Measurements from ENCODE around the gene POC1A.
A peak's percentile ranks its signal among the peaks of the same experiment; 100 is the strongest.

The POC1A gene

DNA sequence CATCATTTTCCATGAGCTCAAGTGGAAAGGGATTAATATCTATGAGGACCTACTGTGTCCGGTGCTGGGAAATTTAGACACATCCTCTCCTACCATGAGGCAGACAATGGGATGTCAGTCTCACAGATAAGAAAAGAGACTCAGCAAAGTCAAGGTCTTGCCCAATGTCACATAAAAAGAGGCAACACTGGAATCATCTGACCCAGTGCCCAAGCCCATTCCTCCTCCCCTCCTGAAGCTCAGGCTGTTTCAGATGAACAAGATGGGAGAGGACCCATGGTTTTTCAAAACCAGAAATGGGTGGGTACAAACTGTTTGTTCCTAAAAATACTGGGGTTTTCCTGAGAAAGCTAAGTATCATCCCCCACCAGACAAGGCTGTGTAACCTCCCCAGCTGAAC is 22.2 kb downstream of the POC1A start:
- FAIRE-seq (no peak), DNase-seq (ENCODE audit: low spot score) (no peak)

DNA sequence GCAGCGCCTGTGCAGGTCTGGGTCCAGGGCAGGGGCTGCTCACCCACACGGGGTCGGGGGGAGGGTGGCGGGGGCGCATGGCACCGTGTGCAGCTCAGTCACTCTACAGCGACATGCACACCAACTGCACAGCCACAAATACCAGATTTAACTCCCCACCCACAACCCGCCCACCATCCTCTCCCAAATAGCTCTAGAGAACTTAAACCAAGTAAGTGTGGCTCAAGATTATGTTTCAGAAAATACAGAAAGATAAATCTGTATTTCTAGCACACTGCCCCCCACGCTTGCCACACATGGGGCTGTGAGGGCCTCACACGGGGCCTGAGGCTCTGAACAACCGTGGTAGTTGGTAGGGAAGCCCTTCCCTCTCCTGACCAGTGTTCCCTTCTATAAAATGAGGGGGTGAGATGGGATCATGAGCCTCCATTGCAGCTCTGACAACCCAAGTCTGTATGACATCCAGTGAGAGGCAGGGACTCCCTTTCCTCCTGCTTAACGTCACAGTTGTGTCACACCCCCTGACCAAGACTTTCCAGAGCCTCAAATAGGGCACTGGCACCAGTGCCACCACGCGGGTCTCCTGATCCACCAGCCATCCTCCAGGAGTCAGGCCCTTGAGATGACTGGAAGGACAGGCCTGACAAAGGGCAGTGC is 23.1 kb downstream of the POC1A start:
- FAIRE-seq (no peak), DNase-seq (ENCODE audit: low spot score) (no peak)

GRCh38 chr3:52128118-52128683 is 26.0 kb downstream of the POC1A start:
- FAIRE-seq (no peak), DNase-seq (ENCODE audit: low spot score) (peak; percentile 52)

- DNase-seq (ENCODE audit: low spot score): no peak
- no peak for FAIRE-seq
Observed at GRCh38 chr3:52126500-52126899, 27.7 kb downstream of the POC1A start.

GRCh38 chr3:52126036-52126435 is 28.2 kb downstream of the POC1A start:
- FAIRE-seq (no peak), DNase-seq (ENCODE audit: low spot score) (no peak)

- no peak for FAIRE-seq
- no peak for DNase-seq (ENCODE audit: low spot score)
Observed at GRCh38 chr3:52124766-52125165, 29.5 kb downstream of the POC1A start.

- FAIRE-seq (no peak), DNase-seq (ENCODE audit: low spot score) (no peak)
Observed at GRCh38 chr3:52124126-52124525, 30.1 kb downstream of the POC1A start.

- DNase-seq (ENCODE audit: low spot score) (peak; percentile 82), FAIRE-seq (peak; percentile 67)
Observed at GRCh38 chr3:52123106-52123725, 31.0 kb downstream of the POC1A start.

DNA sequence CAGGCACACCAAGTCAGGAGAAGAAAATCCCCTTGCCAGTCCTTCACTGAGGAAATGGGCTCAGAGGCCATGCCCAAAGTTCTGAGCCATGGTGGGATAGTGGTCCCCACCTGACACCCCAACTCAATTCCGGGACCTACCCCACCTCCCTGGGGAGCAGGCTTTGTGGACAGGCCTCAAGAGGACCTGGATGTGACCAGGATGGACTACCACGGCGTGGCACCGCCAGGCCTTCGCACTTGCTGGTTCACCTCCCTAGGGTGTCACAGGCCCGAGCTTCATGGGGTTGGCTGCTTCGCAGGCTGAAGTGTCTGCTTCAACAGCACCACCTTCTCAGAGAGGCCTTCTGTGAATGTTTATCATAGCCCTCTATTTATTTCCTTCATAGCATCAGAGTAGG is 31.7 kb downstream of the POC1A start:
- FAIRE-seq (no peak), DNase-seq (ENCODE audit: low spot score) (no peak)

GRCh38 chr3:52121813-52122212 is 32.4 kb downstream of the POC1A start:
- no peak for DNase-seq (ENCODE audit: low spot score)
- FAIRE-seq: no peak

- FAIRE-seq: no peak
Observed at GRCh38 chr3:52121464-52121805, 32.8 kb downstream of the POC1A start.

GRCh38 chr3:52120556-52121463 is 33.4 kb downstream of the POC1A start:
- DNase-seq (ENCODE audit: low spot score): no peak
- no peak for FAIRE-seq

More at GRCh38 chr3:52121464-52121805, 32.8 kb downstream of the POC1A start:
- DNase-seq (ENCODE audit: low spot score): no peak

- FAIRE-seq (no peak), DNase-seq (ENCODE audit: low spot score) (no peak)
Observed at GRCh38 chr3:52119826-52120225, 34.4 kb downstream of the POC1A start.

GRCh38 chr3:52119099-52119498 is 35.1 kb downstream of the POC1A start:
- DNase-seq (ENCODE audit: low spot score) (no peak), FAIRE-seq (no peak)

DNA sequence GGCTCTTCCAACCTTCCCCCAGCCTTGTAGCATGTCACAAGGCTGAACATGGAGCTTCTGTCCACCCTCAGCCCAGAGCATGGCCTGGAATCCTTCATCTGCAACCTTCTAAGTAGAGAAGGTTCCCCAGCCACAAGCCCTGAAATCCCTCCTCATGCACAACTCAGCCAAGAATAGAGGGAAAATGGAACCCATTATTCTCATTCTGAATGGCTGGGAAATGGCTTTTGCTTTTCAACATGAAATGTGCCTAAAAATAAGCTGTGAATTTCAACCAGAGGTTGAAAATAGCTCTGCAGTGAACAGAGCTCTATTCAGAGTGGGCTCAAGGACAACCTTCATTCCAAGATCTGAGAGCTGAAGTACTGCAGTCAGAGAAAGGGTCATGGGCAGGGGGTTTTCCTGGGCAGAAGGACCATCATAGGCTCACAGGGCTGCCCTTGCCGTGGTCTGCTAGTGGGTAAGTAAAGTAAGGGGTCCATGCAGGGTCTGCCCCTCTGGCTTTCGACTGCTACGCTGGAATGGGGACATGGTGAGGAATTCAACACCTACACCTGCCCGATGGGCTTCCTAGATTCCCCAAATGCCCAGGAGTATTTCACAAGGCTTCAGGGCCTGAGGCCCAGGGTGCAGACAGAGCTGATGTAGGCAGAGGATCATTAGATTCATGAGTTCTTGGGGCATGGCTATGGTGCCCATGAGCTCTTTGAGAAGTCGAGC is 35.9 kb downstream of the POC1A start:
- DNase-seq (ENCODE audit: low spot score): no peak
- no peak for FAIRE-seq

DNA sequence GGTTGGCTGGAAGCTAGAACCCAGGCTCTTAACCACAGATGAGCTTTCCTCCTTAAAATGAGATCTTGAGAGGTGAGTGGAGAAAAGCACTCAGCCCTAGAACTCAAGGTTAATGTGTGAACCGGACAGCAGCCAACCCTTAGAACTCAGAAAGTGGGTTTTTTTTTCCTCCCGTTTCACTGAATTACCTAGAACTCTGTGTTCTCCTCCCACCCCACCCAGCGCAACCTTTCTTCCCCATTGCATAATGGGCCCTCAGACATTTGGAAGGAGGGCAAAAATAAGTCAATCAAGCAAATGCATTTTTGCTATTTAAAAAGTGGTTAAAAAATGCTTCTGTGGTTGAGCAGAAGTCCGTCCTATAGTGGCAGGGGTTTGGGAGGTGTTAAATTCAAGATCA is 36.7 kb downstream of the POC1A start:
- DNase-seq (ENCODE audit: low spot score) (no peak), FAIRE-seq (no peak)

DNA sequence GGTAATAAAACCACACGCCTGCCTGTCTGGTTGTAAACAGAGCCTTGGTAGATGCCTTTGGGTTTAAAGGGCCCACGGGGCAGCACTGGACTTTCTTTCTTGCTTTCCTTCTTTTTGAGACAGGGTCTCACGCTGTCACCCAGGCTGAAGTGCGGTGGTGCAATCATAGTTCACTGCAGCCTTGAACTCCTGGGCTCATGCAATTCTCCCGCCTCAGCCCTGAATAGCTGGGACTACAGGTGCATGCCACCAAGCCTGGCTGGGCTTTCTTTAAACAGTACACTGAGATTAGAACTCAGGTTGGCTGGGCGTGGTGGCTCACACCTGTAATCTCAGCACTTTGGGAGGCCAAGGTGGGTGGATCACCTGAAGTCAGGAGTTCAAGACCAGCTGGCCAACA is 42.2 kb downstream of the POC1A start:
- FAIRE-seq: peak; percentile 50
- DNase-seq (ENCODE audit: low spot score): no peak

- DNase-seq (ENCODE audit: low spot score) (no peak), FAIRE-seq (no peak)
Observed at GRCh38 chr3:52110502-52110901, 43.7 kb downstream of the POC1A start.

DNA sequence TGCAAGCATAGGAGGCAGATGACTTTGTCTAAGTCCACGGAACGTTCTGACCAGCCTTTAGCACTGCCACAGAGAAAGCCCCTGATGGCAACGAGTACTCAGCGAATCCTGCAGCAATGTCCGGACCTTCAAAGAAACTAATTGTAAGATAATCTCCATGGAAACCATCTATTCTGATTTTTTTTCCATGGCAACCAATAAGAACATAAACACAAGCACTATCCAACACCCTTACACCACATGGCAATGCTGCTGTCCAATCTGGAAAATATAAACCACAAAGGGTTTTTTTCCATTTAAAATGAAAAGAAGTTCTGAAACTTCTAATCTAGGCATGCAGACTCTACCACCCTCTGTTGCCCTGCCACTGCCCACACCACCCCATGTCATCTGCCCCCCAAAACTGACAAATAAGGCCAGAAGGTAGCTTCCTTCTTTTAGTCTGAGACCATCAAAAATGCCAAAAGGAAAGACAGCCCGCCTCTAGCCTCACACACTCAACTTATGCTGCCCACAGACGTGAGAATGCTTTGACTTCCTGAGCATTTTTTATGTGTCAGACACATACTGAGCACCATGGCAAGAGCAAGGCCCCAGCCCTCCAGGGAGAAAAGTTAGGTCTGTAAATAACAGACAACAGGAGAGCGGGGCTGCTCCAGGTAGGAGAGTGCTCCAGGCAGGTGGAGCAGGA is 44.5 kb downstream of the POC1A start:
- FAIRE-seq: no peak
- DNase-seq (ENCODE audit: low spot score): no peak

DNA sequence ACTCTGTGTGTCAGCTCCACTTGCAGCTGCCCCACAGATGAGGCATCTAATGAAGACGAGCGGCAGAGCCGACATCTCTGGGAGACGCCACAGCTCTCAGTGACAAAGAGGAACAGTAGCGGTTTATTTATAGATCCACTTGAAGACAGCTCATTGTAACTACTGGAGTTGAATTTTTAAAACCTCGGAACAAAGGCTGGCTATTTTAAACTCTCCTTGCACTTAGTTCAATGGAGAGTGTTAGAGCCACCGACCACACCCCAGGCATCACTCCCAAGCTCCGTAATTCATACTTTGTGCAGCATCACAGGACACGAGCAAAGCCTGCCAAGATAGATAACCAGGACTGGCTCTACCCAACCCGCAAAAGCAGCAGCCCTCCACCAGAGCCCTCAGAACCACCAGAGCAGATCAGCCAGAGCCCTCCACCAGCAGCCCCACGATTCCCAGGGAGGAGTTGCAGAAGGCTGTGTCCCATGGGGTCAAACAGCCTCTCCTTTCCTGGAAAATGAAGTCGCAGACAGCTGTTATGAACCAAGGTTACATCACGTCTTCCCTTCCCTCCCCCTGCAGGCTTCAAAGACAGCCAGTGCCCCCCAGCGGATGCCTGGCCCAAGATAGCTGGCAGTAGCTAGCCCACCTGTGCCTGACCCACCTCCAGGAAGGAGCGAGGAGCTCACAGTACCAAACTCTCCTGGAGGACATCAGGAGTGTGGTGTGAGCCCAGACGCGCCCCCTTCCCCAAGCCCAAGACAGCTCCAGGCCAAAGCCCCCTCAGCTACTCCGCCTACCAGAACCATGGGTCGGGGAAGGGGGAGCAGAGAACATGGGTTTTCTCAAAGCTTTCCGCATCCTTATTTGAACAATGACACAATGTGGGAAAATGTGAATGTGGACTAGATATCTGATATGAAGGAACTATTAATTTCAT is 45.7 kb downstream of the POC1A start:
- DNase-seq (ENCODE audit: low spot score) (no peak), FAIRE-seq (no peak)

All from urothelium cell line (cell line).